Measurements from ENCODE around the gene KCP. TPM values are rescaled to one million over a fixed set of nuclear protein-coding genes. Genes with fewer than 3 reads are reported as not detected.

KCP gene
- polyA plus RNA-seq, 1 donor (not counting 4 experiments of a cell fraction or from before 2014, with no cell fraction given), result not detected

GRCh38 chr7:128947854-128948253 lies 37.3 kb upstream of the KCP start:
- no peak overlapping the region for H2AFZ ChIP-seq (ENCODE audit: control insufficient read depth, low read length)
- no peak for FAIRE-seq
- H3K36me3 ChIP-seq (ENCODE audit: control insufficient read depth in 2 of 2, extremely low read depth in 1 of 2, insufficient read depth in 2 of 2, low read length in 2 of 2), result peaks cover 6 to 7% of the 10 kb centered on the region in 2 experiments

GRCh38 chr7:128946936-128947830 lies 36.7 kb upstream of the KCP start:
- no peaks in the 10 kb centered on the region for H3K9me3 ChIP-seq (ENCODE audit: control insufficient read depth, low read depth, low read length)
- peaks cover 4% of the 10 kb centered on the region in 2 experiments for H3K36me3 ChIP-seq (ENCODE audit: control insufficient read depth in 2 of 2, extremely low read depth in 1 of 2, insufficient read depth in 2 of 2, low read length in 2 of 2)
- no peak overlapping the region for H3K4me2 ChIP-seq (ENCODE audit: control insufficient read depth, extremely low read depth, insufficient read depth, low read depth, low read length)
- no peaks in the 10 kb centered on the region for H3K79me2 ChIP-seq (ENCODE audit: control insufficient read depth, insufficient read depth, low read length)
- H3K27me3 ChIP-seq (ENCODE audit: control insufficient read depth, extremely low read depth, insufficient read depth, low read length), result no peaks in the 10 kb centered on the region
- no peak overlapping the region for H3K9ac ChIP-seq (ENCODE audit: control insufficient read depth, extremely low read depth, insufficient read depth, low read length)
- dilution Hi-C loops (cut with MboI; ENCODE audit: extremely low pct_ligation_motif_present, low sequenced_read_pairs), result no loop called here
- H3K9me1 ChIP-seq (ENCODE audit: control insufficient read depth, extremely low read depth, insufficient read depth, low read length), result no peaks in the 10 kb centered on the region
- TF ChIP-seq EZH2 (IDR thresholded peaks at IDR 0.05; ENCODE audit: low read length), result no peak
- TF ChIP-seq, protein P1, sequence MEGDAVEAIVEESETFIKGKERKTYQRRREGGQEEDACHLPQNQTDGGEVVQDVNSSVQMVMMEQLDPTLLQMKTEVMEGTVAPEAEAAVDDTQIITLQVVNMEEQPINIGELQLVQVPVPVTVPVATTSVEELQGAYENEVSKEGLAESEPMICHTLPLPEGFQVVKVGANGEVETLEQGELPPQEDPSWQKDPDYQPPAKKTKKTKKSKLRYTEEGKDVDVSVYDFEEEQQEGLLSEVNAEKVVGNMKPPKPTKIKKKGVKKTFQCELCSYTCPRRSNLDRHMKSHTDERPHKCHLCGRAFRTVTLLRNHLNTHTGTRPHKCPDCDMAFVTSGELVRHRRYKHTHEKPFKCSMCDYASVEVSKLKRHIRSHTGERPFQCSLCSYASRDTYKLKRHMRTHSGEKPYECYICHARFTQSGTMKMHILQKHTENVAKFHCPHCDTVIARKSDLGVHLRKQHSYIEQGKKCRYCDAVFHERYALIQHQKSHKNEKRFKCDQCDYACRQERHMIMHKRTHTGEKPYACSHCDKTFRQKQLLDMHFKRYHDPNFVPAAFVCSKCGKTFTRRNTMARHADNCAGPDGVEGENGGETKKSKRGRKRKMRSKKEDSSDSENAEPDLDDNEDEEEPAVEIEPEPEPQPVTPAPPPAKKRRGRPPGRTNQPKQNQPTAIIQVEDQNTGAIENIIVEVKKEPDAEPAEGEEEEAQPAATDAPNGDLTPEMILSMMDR (optimal IDR thresholded peaks at IDR 0.05 in 1 of 3, IDR thresholded peaks at IDR 0.05 in 1 of 3, conservative IDR thresholded peaks at IDR 0.05 in 1 of 3; ENCODE audit: extremely low read depth in 1 of 3, insufficient read depth in 2 of 3, low read length in 3 of 3), result peak; percentile 13 to 23 (median 19)
- no peaks in the 10 kb centered on the region for H4K20me1 ChIP-seq (ENCODE audit: control insufficient read depth, extremely low read depth, insufficient read depth, low read length)
- no peak overlapping the region for H2AFZ ChIP-seq (ENCODE audit: control insufficient read depth, low read length)
- DNase-seq (ENCODE audit: low read depth, low spot score) (no peak), FAIRE-seq (no peak)
- no peak overlapping the region for H3K27ac ChIP-seq (ENCODE audit: control insufficient read depth, insufficient read depth, low read length)
- H3K4me1 ChIP-seq (ENCODE audit: control insufficient read depth, extremely low read depth, insufficient read depth, low read length), result no peaks in the 10 kb centered on the region
- H3K4me3 ChIP-seq (ENCODE audit: control insufficient read depth in 2 of 3, extremely low read depth in 1 of 3, insufficient read depth in 2 of 3, low read depth in 1 of 3, low read length in 3 of 3), result no peak overlapping the region

More at GRCh38 chr7:128947854-128948253, 37.3 kb upstream of the KCP start:
- H3K9me3 ChIP-seq (ENCODE audit: control insufficient read depth, low read depth, low read length), result no peaks in the 10 kb centered on the region
- H3K9ac ChIP-seq (ENCODE audit: control insufficient read depth, extremely low read depth, insufficient read depth, low read length), result no peak overlapping the region
- H3K4me3 ChIP-seq (ENCODE audit: control insufficient read depth in 2 of 3, extremely low read depth in 1 of 3, insufficient read depth in 2 of 3, low read depth in 1 of 3, low read length in 3 of 3), result no peak overlapping the region
- H3K27me3 ChIP-seq (ENCODE audit: control insufficient read depth, extremely low read depth, insufficient read depth, low read length), result no peaks in the 10 kb centered on the region
- dilution Hi-C loops (cut with MboI; ENCODE audit: extremely low pct_ligation_motif_present, low sequenced_read_pairs), result no loop called here
- no peak for TF ChIP-seq EZH2 (IDR thresholded peaks at IDR 0.05; ENCODE audit: low read length)
- TF ChIP-seq, protein P1 (optimal IDR thresholded peaks at IDR 0.05 in 1 of 3, IDR thresholded peaks at IDR 0.05 in 1 of 3, conservative IDR thresholded peaks at IDR 0.05 in 1 of 3; ENCODE audit: extremely low read depth in 1 of 3, insufficient read depth in 2 of 3, low read length in 3 of 3), result no peak
- H3K4me2 ChIP-seq (ENCODE audit: control insufficient read depth, extremely low read depth, insufficient read depth, low read depth, low read length), result no peak overlapping the region
- no peak for DNase-seq (ENCODE audit: low read depth, low spot score)
- no peaks in the 10 kb centered on the region for H3K4me1 ChIP-seq (ENCODE audit: control insufficient read depth, extremely low read depth, insufficient read depth, low read length)
- no peaks in the 10 kb centered on the region for H3K79me2 ChIP-seq (ENCODE audit: control insufficient read depth, insufficient read depth, low read length)
- no peaks in the 10 kb centered on the region for H3K9me1 ChIP-seq (ENCODE audit: control insufficient read depth, extremely low read depth, insufficient read depth, low read length)
- H3K27ac ChIP-seq (ENCODE audit: control insufficient read depth, insufficient read depth, low read length), result no peak overlapping the region
- H4K20me1 ChIP-seq (ENCODE audit: control insufficient read depth, extremely low read depth, insufficient read depth, low read length), result no peaks in the 10 kb centered on the region

Data from keratinocyte (primary cell).